SK-N-SH treated with all-trans-retinoic acid at 6 μM for 48 hours (cell line): ENCODE measurements around the gene CTH.
"Not testable (repeated sequence)": the region's sequence is repeated elsewhere in the genome, so short reads cannot be mapped to it uniquely, and the experiment has no call there.

Source experiments
- ESRRG ChIP-seq: fragments of 250-450 bp; sonication (Bioruptor Pico); IDR thresholded peaks from 2 replicates; pipeline ENCODE4 v1.6.1; 2021; ENCODE audit warnings: mild to moderate bottlenecking
- OSR1 ChIP-seq: fragments of 250-450 bp; sonication (Bioruptor Pico); IDR thresholded peaks from 2 replicates; pipeline ENCODE4 v1.8.0; 2022; ENCODE audit warnings: moderate library complexity, mild to moderate bottlenecking, inconsistent platforms
- RARB ChIP-seq: fragments of 250-450 bp; sonication (Bioruptor Pico); IDR thresholded peaks from 2 replicates; pipeline ENCODE4 v1.8.0; 2021; ENCODE audit warnings: mild to moderate bottlenecking, moderate library complexity
- ZNF70 ChIP-seq: fragments of 450-650 bp; formaldehyde crosslinking; IDR thresholded peaks from 2 replicates; pipeline ENCODE4 v1.5.0; 2020; ENCODE audit warnings: mild to moderate bottlenecking, moderate library complexity
- TF ChIP-seq, protein P1 (sequence below): fragments of 250-450 bp; sonication (Bioruptor Pico); IDR thresholded peaks from 2 replicates; pipeline ENCODE4 v1.8.0; 2020; ENCODE audit warnings: mild to moderate bottlenecking, moderate library complexity, borderline replicate concordance
- TF ChIP-seq, protein P2 (sequence below): fragments of 250-450 bp; sonication (Bioruptor Pico); IDR thresholded peaks from 2 replicates; pipeline ENCODE4 v1.8.0; 2021; ENCODE audit warnings: low read depth, mild to moderate bottlenecking, moderate library complexity, borderline replicate concordance

- TF ChIP-seq RARB (CRISPR knock-in tag); ESRRG (CRISPR knock-in tag); ZNF70 (CRISPR knock-in tag); OSR1: not testable (repeated sequence)
- TF ChIP-seq, protein P1, sequence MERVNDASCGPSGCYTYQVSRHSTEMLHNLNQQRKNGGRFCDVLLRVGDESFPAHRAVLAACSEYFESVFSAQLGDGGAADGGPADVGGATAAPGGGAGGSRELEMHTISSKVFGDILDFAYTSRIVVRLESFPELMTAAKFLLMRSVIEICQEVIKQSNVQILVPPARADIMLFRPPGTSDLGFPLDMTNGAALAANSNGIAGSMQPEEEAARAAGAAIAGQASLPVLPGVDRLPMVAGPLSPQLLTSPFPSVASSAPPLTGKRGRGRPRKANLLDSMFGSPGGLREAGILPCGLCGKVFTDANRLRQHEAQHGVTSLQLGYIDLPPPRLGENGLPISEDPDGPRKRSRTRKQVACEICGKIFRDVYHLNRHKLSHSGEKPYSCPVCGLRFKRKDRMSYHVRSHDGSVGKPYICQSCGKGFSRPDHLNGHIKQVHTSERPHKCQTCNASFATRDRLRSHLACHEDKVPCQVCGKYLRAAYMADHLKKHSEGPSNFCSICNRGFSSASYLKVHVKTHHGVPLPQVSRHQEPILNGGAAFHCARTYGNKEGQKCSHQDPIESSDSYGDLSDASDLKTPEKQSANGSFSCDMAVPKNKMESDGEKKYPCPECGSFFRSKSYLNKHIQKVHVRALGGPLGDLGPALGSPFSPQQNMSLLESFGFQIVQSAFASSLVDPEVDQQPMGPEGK (CRISPR knock-in tag), result not testable (repeated sequence)
- TF ChIP-seq, protein P2, sequence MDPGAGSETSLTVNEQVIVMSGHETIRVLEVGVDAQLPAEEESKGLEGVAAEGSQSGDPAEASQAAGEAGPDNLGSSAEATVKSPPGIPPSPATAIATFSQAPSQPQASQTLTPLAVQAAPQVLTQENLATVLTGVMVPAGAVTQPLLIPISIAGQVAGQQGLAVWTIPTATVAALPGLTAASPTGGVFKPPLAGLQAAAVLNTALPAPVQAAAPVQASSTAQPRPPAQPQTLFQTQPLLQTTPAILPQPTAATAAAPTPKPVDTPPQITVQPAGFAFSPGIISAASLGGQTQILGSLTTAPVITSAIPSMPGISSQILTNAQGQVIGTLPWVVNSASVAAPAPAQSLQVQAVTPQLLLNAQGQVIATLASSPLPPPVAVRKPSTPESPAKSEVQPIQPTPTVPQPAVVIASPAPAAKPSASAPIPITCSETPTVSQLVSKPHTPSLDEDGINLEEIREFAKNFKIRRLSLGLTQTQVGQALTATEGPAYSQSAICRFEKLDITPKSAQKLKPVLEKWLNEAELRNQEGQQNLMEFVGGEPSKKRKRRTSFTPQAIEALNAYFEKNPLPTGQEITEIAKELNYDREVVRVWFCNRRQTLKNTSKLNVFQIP (CRISPR knock-in tag), result not testable (repeated sequence)
Observed at GRCh38 chr1:70460740-70461713, 50.0 kb downstream of the CTH start.
